K562 (cell line): ENCODE results near the gene PLEKHM2. TPM values are rescaled to one million over a fixed set of nuclear protein-coding genes. Genes with fewer than 3 reads are reported as not detected.

Source experiments
- ARID1B ChIP-seq: fragments of 450-650 bp; IDR thresholded peaks from 2 replicates; pipeline ENCODE4 v1.6.1; 2016; ENCODE audit warnings: antibody characterized with exemption, mild to moderate bottlenecking, inconsistent platforms
- ATF3 ChIP-seq, 2 experiments: fragments of 450-650 bp in 1 of 2; sonication (generic) in 1 of 2; formaldehyde crosslinking in 1 of 2; IDR thresholded peaks in 1 of 2; conservative IDR thresholded peaks in 1 of 2; 2 replicates each; pipeline versions ENCODE4 v1.6.1 to v1.8.1; 2016 to 2023; ENCODE audit warnings: mild to moderate bottlenecking in 2 of 2, moderate library complexity in 2 of 2, inconsistent platforms in 1 of 2, missing genetic modification reagents in 1 of 2
- BDP1 ChIP-seq: IDR thresholded peaks from 3 replicates; pipeline ENCODE4 v1.6.1; 2011; ENCODE audit not compliant: insufficient read length, insufficient read depth
- BRCA1 ChIP-seq, 2 experiments: fragments of 450-650 bp in 1 of 2; sonication (generic) in 1 of 2; formaldehyde crosslinking in 1 of 2; IDR thresholded peaks; 2 replicates each; pipeline versions ENCODE4 v1.5.0 to v1.6.1; 2017 to 2020; ENCODE audit warnings: mild to moderate bottlenecking in 1 of 2, missing genetic modification reagents in 1 of 2
- CTBP1 ChIP-seq: fragments of 450-650 bp; IDR thresholded peaks from 2 replicates; pipeline ENCODE4 v1.6.1; 2016; ENCODE audit warnings: borderline replicate concordance
- EP300 ChIP-seq: IDR thresholded peaks from 2 replicates; pipeline ENCODE4 v1.6.1; 2012; ENCODE audit warnings: low read length, improper control_type of control experiment
- FOXK1 ChIP-seq: sonication (generic); formaldehyde crosslinking; IDR thresholded peaks from 2 replicates; pipeline ENCODE4 v1.8.0; 2022; ENCODE audit warnings: missing genetic modification reagents, mild to moderate bottlenecking, borderline replicate concordance
- ID3 ChIP-seq, 2 experiments: fragments of 250-450 bp in 1 of 2; fragments of 450-650 bp in 1 of 2; sonication (Bioruptor Pico) in 1 of 2; IDR thresholded peaks; 2 replicates each; pipeline versions ENCODE4 v1.6.1 to v1.8.0; 2016 to 2021; ENCODE audit warnings: mild to moderate bottlenecking in 2 of 2, moderate library complexity in 2 of 2, missing compliant biosample characterization in 1 of 2, missing genetic modification characterization in 1 of 2
- MAZ ChIP-seq, 2 experiments: fragments of 450-650 bp in 1 of 2; sonication (generic) in 1 of 2; formaldehyde crosslinking; IDR thresholded peaks in 1 of 2; conservative IDR thresholded peaks in 1 of 2; 2 replicates each; pipeline versions ENCODE4 v1.4.0 to v1.5.0; 2020; ENCODE audit warnings: mild to moderate bottlenecking in 1 of 2, missing genetic modification reagents in 1 of 2
- MCM2 ChIP-seq: fragments of 450-650 bp; IDR thresholded peaks from 2 replicates; pipeline ENCODE4 v1.6.1; 2017; ENCODE audit warnings: low read depth, mild to moderate bottlenecking
- MYBL2 ChIP-seq, 2 experiments: fragments of 450-650 bp in 1 of 2; sonication (generic) in 1 of 2; formaldehyde crosslinking in 1 of 2; IDR thresholded peaks; 2 replicates each; pipeline versions ENCODE4 v1.6.1 to v1.8.1; 2017 to 2022; ENCODE audit warnings: borderline replicate concordance in 1 of 2, inconsistent platforms in 1 of 2, low read depth in 1 of 2, mild to moderate bottlenecking in 1 of 2, missing genetic modification reagents in 1 of 2, moderate library complexity in 1 of 2
- NELFE ChIP-seq: IDR thresholded peaks from 2 replicates; pipeline ENCODE4 v1.6.1; 2011; ENCODE audit warnings: mild to moderate bottlenecking; ENCODE audit not compliant: insufficient read depth, insufficient read length
- NFYB ChIP-seq: IDR thresholded peaks from 2 replicates; pipeline ENCODE4 v1.6.1; 2011; ENCODE audit warnings: mild to moderate bottlenecking, moderate library complexity; ENCODE audit not compliant: insufficient read length; ENCODE audit errors: extremely low read depth
- PCBP2 ChIP-seq: fragments of 200-400 bp; formaldehyde crosslinking; IDR thresholded peaks from 2 replicates; pipeline ENCODE4 v1.6.1; 2018; ENCODE audit warnings: low read length, low read depth, mild to moderate bottlenecking, moderate library complexity; ENCODE audit not compliant: poor library complexity, severe bottlenecking
- RBM22 ChIP-seq: fragments of 200-400 bp; formaldehyde crosslinking; IDR thresholded peaks from 2 replicates; pipeline ENCODE4 v1.6.1; 2018; ENCODE audit warnings: low read length, low read depth; ENCODE audit not compliant: poor library complexity, severe bottlenecking
- SAFB2 ChIP-seq: fragments of 200-400 bp; formaldehyde crosslinking; IDR thresholded peaks from 2 replicates; pipeline ENCODE4 v1.6.1; 2018; ENCODE audit warnings: borderline replicate concordance, low read length, low read depth, moderate library complexity; ENCODE audit not compliant: severe bottlenecking
- TAF7 ChIP-seq: fragments of 450-650 bp; IDR thresholded peaks from 2 replicates; pipeline ENCODE4 v1.6.1; 2016; ENCODE audit warnings: missing genetic modification characterization, missing compliant biosample characterization
- TRIM24 ChIP-seq, 2 experiments: fragments of 450-650 bp; IDR thresholded peaks; 2 replicates each; pipeline ENCODE4 v1.6.1; 2016
- YY1 ChIP-seq, 3 experiments: IDR thresholded peaks; 2 replicates each; pipeline ENCODE4 v1.6.1; 2011; ENCODE audit warnings: low read length in 2 of 3, mild to moderate bottlenecking in 2 of 3, moderate library complexity in 2 of 3, borderline replicate concordance in 1 of 3, control low read depth in 1 of 3, low read depth in 1 of 3; ENCODE audit not compliant: insufficient read depth in 3 of 3, insufficient replicate concordance in 2 of 3, control insufficient read depth in 1 of 3, insufficient read length in 1 of 3; ENCODE audit errors: extremely low read depth in 1 of 3
- ZBTB1 ChIP-seq: sonication (generic); formaldehyde crosslinking; IDR thresholded peaks from 2 replicates; pipeline ENCODE4 v1.8.1; 2023; ENCODE audit warnings: missing genetic modification reagents, low read depth, mild to moderate bottlenecking, borderline replicate concordance
- ZC3H11A ChIP-seq: IDR thresholded peaks from 2 replicates; pipeline ENCODE4 v1.6.1; 2012; ENCODE audit warnings: low read depth, low read length, improper control_type of control experiment
- ZNF551 ChIP-seq: fragments of 250-450 bp; sonication (Bioruptor Pico); IDR thresholded peaks from 2 replicates; pipeline ENCODE4 v1.5.0; 2021; ENCODE audit warnings: mild to moderate bottlenecking, moderate library complexity
- polyA plus RNA-seq, 8 experiments: library from polyadenylated mRNA; depleted of rRNA in 4 of 8; stranded (reverse) in 5 of 8; unstranded in 3 of 8; fragments of >200 nt; fragmentation: Nextera tagmentation in 2 of 8; fragmentation: Illumina TruSeq in 1 of 8; extraction: Ambion mirVana in 2 of 8; extraction: Trizol in 1 of 8; gene quantifications; 2 replicates each; pipeline versions ENCODE4 v1.2.1 to v1.2.3, GENCODE V29; 2011 to 2014; ENCODE audit warnings: inconsistent platforms in 1 of 8, missing spikeins in 1 of 8
- total RNA-seq, 7 experiments: library from RNA; depleted of rRNA in 6 of 7; stranded (reverse); fragments of >200 nt in 6 of 7; fragmentation: Illumina TruSeq in 2 of 7; extraction: Trizol in 2 of 7; gene quantifications; 2 replicates each; pipeline versions ENCODE4 v1.2.1 to v1.2.3, GENCODE V29; 2011 to 2021; ENCODE audit warnings: low replicate concordance in 1 of 7
- TF ChIP-seq, protein P1 (sequence below): sonication (generic); formaldehyde crosslinking; IDR thresholded peaks from 2 replicates; pipeline ENCODE4 v1.8.1; 2023; ENCODE audit warnings: mild to moderate bottlenecking, missing genetic modification reagents, moderate library complexity

Gene PLEKHM2
- total and polyA plus RNA-seq, 9 of the 15 experiments (the other 6 are each of a cell fraction or from before 2014, with no cell fraction given), result 0.27 to 63.7 (median 33.2) TPM

GRCh38 chr1:15684468-15685291 is 560 bp downstream of the PLEKHM2 start (continued):
- TF ChIP-seq TRIM24 (IDR thresholded peaks at IDR 0.05) (no peak), ID3 (CRISPR knock-in tag; IDR thresholded peaks at IDR 0.05) (no peak), ID3 (tag; IDR thresholded peaks at IDR 0.05) (no peak), NFYB (no peak), ZNF551 (no peak), BRCA1 (IDR thresholded peaks at IDR 0.05) (no peak), BRCA1 (CRISPR knock-in tag; IDR thresholded peaks at IDR 0.05) (no peak), ATF3 (IDR thresholded peaks at IDR 0.05) (no peak), ATF3 (CRISPR knock-in tag; conservative IDR thresholded peaks at IDR 0.05) (no peak), NELFE (no peak), MCM2 (no peak), YY1 (IDR thresholded peaks at IDR 0.05; ENCODE audit: borderline replicate concordance in 1 of 3, control insufficient read depth in 1 of 3, extremely low read depth in 1 of 3, insufficient read depth in 3 of 3, insufficient read length in 1 of 3, insufficient replicate concordance in 2 of 3, low read depth in 1 of 3, low read length in 2 of 3) (peak in 1 of 3 experiments; percentile 3), MYBL2 (IDR thresholded peaks at IDR 0.05; ENCODE audit: low read depth) (no peak), MYBL2 (CRISPR knock-in tag; IDR thresholded peaks at IDR 0.05; ENCODE audit: borderline replicate concordance) (no peak), EP300 (no peak; the same call in 1 of the 2 replicates), PCBP2 (no peak), MAZ (CRISPR knock-in tag; conservative IDR thresholded peaks at IDR 0.05 in 1 of 2, IDR thresholded peaks at IDR 0.05 in 1 of 2) (peak in 1 of 2 experiments; percentile 50; a peak in 2 of 4 replicates), ZC3H11A (no peak), RBM22 (no peak), SAFB2 (no peak), ZBTB1 (CRISPR knock-in tag) (no peak), BDP1 (no peak), FOXK1 (CRISPR knock-in tag) (no peak), TAF7 (tag) (no peak), ARID1B (peak; percentile 58), CTBP1 (peak; percentile 49; the same call in 1 of the 2 replicates)
- TF ChIP-seq, protein P1, sequence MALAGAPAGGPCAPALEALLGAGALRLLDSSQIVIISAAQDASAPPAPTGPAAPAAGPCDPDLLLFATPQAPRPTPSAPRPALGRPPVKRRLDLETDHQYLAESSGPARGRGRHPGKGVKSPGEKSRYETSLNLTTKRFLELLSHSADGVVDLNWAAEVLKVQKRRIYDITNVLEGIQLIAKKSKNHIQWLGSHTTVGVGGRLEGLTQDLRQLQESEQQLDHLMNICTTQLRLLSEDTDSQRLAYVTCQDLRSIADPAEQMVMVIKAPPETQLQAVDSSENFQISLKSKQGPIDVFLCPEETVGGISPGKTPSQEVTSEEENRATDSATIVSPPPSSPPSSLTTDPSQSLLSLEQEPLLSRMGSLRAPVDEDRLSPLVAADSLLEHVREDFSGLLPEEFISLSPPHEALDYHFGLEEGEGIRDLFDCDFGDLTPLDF, result peak; percentile 65; the same call in 1 of the 2 replicates
